Measurements from ENCODE around the gene AKAP13.

- TF ChIP-seq POLR2A (IDR thresholded peaks at IDR 0.05; ENCODE audit: extremely low read depth, insufficient read length) (no peak), CTCF (IDR thresholded peaks at IDR 0.05; ENCODE audit: low read depth, low read length) (no peak), MYC (IDR thresholded peaks at IDR 0.05; ENCODE audit: low read depth, low read length) (no peak), MAX (IDR thresholded peaks at IDR 0.05; ENCODE audit: low read depth, low read length) (no peak)
These were observed 1.7 kb downstream of the AKAP13 start for GRCh38 chr15:85381850-85382751.

Data from NB4 (cell line).